KBM-7 (cell line): ENCODE data around the gene GPX4.

Source experiments
- DNase-seq: peaks from one replicate; pipeline ENCODE4 v3.0.0-alpha.2; 2015
- in situ Hi-C: fragments of 300-500 bp; cut with MboI; formaldehyde crosslinking; loops from 2 replicates; pipeline ENCODE4 v1.14.3; 2020; ENCODE audit warnings: low sequenced_read_pairs, low pct_unique_long_range_greater_than_20kb, mixed read lengths

GPX4 gene, protein sequence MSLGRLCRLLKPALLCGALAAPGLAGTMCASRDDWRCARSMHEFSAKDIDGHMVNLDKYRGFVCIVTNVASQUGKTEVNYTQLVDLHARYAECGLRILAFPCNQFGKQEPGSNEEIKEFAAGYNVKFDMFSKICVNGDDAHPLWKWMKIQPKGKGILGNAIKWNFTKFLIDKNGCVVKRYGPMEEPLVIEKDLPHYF

DNA sequence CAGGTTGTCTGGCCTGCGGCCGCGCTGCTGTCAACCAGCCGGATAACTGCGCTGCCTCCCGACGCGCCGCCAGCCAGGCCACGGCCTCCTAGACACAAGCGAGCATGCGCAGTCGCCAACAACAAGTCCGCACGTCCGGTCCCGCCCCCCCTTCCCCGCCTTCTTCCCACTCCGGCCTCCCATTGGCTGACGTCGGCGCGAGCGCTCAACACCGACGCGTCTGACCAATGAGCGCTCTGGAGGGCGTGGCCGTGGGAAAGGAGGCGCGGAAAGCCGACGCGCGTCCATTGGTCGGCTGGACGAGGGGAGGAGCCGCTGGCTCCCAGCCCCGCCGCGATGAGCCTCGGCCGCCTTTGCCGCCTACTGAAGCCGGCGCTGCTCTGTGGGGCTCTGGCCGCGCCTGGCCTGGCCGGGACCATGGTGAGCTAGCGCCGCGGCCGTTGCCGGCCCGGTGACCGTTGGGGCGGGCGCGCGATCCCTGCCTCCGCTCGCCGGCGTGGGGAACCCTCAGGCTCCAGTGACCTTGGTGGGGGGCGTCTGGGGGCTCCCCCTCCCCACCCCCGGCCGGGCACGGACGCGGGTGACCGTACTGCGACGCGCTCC, at the start of gene GPX4:
Gene GPX4, plus strand, starts transcription at position 287 of the 603 bp plus-strand sequence. Its CDS starts 50 bp downstream, at position 337.
- DNase-seq: peak; percentile 99
- in situ Hi-C loops: no loop called here

GRCh38 chr19:1054102-1055027, 49.4 kb upstream of the GPX4 start:
- in situ Hi-C loops: no loop called here
- DNase-seq: no peak

- no peak for DNase-seq
- in situ Hi-C loops: no loop called here
Measured at GRCh38 chr19:1055028-1055425, 48.8 kb upstream of the GPX4 start.

DNA sequence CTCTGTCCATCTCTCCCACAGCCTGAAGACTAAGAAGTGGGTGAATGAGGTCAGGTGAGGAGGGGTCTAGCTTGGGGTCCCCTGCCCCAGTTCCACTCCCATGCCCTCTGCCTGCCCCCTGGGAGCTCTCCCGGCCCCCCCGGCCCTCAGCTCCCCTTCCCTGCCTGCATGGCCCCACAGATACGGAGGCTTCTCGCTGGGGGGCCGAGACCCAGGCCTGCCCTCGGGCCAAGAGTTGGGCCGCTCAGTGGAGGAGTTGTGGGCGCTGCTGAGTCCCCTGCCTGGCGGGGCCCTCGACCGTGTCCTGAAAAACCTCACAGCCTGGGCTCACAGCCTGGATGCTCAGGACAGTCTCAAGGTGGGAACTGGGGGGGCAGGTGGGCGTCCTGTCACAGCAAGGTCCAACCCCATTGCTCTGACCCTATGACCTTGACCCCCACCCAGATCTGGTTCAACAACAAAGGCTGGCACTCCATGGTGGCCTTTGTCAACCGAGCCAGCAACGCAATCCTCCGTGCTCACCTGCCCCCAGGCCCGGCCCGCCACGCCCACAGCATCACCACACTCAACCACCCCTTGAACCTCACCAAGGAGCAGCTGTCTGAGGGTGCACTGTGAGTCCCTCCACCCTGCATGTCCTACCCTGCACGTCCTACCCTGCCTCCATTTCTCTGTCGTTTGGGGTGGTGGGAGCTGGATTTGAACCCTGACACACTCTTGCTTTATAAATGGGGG, 47.7 kb upstream of the GPX4 start:
- DNase-seq: no peak
- in situ Hi-C loops: no loop called here

DNA sequence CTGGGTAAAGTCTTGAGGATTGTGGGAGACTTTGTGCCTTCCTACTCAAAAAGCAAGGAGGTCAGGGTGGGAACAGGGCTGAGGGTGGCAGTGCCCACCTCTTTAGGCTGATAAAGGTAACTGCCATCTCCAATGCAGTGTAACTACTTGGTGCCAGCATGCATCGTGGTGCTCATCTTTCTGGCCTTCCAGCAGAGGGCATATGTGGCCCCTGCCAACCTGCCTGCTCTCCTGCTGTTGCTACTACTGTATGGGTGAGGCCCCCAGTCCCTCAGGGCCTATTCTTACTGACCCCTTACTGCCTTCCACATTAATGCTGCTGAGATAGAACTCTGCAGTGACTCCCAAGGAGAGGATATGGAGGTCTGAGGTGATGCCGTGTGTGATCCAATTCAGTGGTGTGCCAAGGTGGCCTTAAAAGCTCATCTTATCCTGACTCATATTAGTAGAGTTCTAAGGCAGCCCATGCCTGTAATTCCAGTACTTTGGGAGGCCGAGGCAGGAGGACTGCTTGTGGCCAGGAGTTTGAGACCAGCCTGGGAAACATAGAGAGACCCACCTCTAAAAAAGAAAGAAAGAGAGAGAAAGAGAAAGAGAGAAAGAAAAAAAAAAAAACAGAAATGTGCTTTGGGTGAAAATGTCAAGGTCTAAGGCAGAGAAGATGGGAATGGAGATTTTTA, 46.5 kb upstream of the GPX4 start:
- DNase-seq: no peak
- in situ Hi-C loops: no loop called here

DNA sequence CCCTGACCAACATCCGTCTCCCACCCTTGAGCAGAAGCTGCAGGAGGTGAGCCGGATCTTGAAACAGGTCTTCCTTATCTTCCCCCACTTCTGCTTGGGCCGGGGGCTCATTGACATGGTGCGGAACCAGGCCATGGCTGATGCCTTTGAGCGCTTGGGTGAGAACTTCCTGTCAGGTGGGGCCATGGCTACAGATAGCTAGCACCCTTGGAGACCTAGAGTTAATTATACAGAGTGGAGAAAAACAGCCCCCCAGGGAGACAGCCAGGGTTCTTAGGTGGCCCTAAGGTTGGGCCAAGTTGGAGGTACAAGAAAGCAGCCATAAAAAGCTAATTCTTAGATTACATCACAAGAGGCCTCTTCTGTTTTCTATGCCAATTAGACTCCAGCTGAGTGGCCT, 45.7 kb upstream of the GPX4 start:
- DNase-seq: no peak
- in situ Hi-C loops: no loop called here

DNA sequence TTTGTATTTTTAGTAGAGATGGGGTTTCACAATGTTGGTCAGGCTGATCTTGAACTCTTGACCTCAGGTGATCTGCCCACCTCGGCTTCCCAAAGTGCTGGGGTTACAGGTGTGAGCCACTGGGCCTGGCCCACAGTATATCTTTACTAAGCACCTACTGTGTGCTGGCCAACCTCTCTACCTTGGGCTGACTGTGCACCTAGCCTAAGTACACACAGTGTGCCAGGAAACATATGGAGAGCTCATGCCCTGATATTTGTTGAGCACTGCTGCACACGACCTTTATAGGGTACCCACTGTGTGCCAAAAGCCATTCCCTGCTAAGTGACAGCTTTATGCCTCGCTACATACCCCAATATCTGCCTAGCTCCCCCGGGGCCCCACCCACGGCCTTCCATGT, 43.1 kb upstream of the GPX4 start:
- in situ Hi-C loops: no loop called here
- DNase-seq: no peak

GRCh38 chr19:1061987-1062386, 41.8 kb upstream of the GPX4 start:
- DNase-seq: no peak
- in situ Hi-C loops: no loop called here

DNA sequence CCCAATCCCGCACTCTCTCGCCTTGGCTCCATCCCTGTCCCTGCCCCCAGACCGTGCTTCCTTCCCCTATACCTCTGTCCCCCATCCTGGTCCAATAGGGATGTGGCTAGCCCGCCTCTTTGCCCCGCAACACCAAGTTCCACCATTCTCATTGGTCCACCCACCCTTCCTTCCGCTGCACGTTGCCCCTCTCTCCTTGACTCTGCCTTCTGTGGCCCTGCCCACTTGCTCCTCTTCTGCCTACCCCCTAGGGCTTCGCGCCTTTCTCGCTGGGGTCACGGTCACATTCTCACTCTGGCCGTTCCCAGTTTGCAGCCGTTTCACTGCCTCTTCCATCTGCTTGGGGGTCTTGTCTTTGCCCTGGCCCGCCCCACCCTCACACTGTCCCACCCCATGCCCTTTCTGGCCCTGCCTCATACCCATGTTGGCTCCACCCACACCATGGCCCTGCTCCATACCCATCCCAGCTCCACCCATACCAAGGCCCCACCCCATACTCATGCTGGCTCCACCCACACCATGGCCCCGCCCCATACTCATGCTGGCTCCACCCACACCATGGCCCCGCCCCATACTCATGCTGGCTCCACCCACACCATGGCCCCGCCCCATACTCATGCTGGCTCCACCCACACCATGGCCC, 41.3 kb upstream of the GPX4 start:
- DNase-seq: no peak
- in situ Hi-C loops: no loop called here

DNA sequence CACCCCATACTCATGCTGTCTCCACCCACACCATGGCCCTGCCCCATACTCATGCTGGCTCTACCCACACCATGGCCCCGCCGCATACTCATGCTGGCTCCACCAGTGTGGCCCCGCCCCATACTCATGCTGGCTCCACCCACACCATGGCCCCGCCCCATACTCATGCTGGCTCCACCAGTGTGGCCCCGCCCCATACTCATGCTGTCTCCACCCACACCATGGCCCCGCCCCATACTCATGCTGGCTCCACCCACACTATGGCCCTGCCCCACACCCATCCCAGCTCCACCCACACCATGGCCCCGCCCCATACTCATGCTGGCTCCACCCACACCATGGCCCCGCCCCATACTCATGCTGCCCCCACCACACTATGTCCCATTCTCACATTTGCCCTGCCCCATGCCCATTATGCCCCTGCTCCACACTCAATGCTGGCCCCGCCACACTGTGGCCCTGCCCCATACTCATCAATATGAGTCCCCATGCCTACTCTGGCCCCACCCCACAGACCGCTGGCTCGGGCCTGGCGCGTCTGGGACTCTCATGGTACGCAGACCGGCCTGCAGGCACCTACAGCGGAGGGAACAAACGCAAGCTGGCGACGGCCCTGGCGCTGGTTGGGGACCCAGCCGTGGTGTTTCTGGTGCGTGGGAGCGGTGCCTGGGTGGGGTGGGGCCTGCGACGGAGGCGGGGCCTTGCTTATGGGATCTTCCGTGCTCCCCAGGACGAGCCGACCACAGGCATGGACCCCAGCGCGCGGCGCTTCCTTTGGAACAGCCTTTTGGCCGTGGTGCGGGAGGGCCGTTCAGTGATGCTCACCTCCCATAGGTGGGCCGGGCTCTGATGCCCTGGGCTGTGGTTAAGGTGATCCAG, 40.5 kb upstream of the GPX4 start:
- DNase-seq: peak; percentile 68
- in situ Hi-C loops: no loop called here

DNA sequence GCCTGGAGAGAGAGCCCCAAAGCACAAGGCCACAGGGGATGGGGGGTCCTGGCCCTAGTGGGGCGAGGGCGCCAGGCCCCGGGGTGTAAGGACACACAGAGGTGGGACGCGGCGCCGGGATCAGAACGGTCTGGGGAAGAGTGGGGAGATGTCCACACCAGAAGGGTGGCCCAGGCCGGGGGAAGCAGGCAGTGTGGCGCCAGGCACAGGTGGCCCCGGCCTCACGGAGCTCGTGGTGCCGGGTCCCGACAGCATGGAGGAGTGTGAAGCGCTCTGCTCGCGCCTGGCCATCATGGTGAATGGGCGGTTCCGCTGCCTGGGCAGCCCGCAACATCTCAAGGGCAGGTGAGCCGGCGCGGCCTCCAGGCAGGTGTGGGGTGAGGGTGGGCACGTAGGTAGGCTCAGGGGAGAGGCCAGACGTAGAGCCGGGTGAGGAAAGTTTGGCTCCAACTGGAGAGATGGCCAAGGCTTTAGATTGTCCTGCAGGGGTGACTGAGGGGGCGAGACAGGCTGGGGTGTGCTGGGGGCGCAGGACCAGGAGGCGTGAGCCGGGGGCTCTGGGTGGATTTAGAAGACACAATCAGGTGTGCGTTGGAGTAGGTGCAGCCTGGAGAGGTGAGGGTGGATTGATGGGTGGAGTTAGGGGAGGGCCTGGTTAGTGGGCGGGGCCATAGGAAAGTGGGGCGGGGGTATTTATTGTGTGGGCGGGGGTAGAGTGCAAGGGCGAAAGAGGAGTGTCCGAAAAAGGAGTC, 39.7 kb upstream of the GPX4 start:
- DNase-seq: no peak
- in situ Hi-C loops: no loop called here

DNA sequence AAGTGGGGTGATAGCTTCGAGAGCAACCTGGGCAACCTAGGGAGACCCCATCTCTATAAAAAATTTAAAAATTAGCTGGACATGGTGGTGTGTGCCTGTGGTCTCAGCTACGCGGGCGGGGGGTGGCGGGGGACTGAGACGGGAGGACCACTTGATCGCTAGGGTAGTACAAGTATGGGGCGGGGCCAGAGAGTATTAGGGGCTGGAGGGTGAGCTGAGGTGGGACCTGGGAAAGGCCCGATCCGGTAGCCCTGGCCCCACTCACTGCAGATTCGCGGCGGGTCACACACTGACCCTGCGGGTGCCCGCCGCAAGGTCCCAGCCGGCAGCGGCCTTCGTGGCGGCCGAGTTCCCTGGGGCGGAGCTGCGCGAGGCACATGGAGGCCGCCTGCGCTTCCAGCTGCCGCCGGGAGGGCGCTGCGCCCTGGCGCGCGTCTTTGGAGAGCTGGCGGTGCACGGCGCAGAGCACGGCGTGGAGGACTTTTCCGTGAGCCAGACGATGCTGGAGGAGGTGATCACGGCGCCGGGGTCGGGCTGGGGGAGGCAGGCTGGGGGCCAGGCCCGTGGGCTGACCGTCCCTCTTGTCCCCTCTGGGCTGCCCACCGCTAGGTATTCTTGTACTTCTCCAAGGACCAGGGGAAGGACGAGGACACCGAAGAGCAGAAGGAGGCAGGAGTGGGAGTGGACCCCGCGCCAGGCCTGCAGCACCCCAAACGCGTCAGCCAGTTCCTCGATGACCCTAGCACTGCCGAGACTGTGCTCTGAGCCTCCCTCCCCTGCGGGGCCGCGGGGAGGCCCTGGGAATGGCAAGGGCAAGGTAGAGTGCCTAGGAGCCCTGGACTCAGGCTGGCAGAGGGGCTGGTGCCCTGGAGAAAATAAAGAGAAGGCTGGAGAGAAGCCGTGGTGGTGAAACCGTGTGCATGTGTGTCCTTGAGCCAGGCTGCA, 38.9 kb upstream of the GPX4 start:
- in situ Hi-C loops: no loop called here
- peak; percentile 74 for DNase-seq

GRCh38 chr19:1065606-1066109, 38.1 kb upstream of the GPX4 start:
- in situ Hi-C loops: no loop called here
- DNase-seq: no peak

DNA sequence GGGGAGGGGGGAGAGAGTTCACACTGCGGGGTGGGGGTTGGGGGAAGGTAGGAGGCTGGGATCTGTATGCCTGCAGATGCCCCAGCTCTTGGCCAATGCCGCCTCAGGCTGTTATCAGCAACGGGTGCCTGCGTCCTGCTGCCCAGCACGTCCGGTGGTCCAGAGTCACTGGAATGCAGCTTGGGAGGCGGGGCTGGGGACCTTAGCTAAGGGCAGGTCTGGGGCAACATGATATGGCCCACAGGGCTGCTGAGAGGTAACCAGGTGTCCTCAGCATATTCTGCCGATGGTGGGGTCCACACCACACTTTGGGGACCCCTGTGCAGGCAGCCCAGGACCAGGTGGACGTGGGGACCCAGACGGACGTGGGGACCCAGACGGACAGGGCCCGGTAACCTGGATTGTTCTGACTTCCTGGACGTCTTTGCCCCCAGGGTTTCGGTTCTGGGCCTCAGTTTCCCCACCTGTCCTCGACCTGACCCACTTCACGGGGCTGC, 37.5 kb upstream of the GPX4 start:
- in situ Hi-C loops: no loop called here
- DNase-seq: no peak

GRCh38 chr19:1066748-1067340, 37.0 kb upstream of the GPX4 start, which contains the start of gene ARHGAP45:
Gene ARHGAP45, plus strand, starts transcription at chr19:1067167. Its CDS starts 239 bp downstream, at chr19:1067406.
- in situ Hi-C loops: no loop called here
- peak; percentile 74 for DNase-seq
